Skin epidermis (tissue), 12 donors: ENCODE data around the gene ZC3HAV1L.
"Not testable (repeated sequence)": the region's sequence is repeated elsewhere in the genome, so short reads cannot be mapped to it uniquely, and the experiment has no call there.

Source experiments
- H3K27ac ChIP-seq, 21 experiments: fragments of 200-600 bp; sonication (generic) in 11 of 21; one replicate each; pipeline ENCODE4 v1.5.0; 2020; ENCODE audit warnings: mild to moderate bottlenecking in 3 of 21, inconsistent platforms in 2 of 21, moderate library complexity in 2 of 21
- H3K4me3 ChIP-seq, 7 experiments: fragments of 200-600 bp; sonication (generic) in 2 of 7; one replicate each; pipeline ENCODE4 v1.5.0; 2020; ENCODE audit warnings: inconsistent platforms in 2 of 7, mild to moderate bottlenecking in 2 of 7, moderate library complexity in 1 of 7

ZC3HAV1L gene

GRCh38 chr7:139026551-139026950, 9.3 kb downstream of the ZC3HAV1L start:
- Histone ChIP-seq H3K27ac (no peak overlapping the region), H3K4me3 (no peak overlapping the region)

- H3K4me3 ChIP-seq, H3K27ac ChIP-seq: not testable (repeated sequence)
These were observed 10.0 kb downstream of the ZC3HAV1L start for GRCh38 chr7:139025861-139026260.

GRCh38 chr7:139023076-139023475, 12.8 kb downstream of the ZC3HAV1L start:
- no peak overlapping the region for H3K4me3 ChIP-seq
- no peak overlapping the region for H3K27ac ChIP-seq

- Histone ChIP-seq H3K4me3 (no peak overlapping the region), H3K27ac (no peak overlapping the region)
These were observed 13.6 kb downstream of the ZC3HAV1L start for GRCh38 chr7:139022286-139022685.

- no peak overlapping the region for H3K27ac ChIP-seq
- H3K4me3 ChIP-seq: no peak overlapping the region
These were observed 16.9 kb downstream of the ZC3HAV1L start for GRCh38 chr7:139018910-139019309.

- Histone ChIP-seq H3K4me3 (no peak overlapping the region), H3K27ac (no peak overlapping the region)
These were observed 18.8 kb downstream of the ZC3HAV1L start for GRCh38 chr7:139016931-139017511.

- Histone ChIP-seq H3K27ac (no peak overlapping the region), H3K4me3 (no peak overlapping the region)
These were observed 24.5 kb downstream of the ZC3HAV1L start for GRCh38 chr7:139011373-139011772.

GRCh38 chr7:139004321-139005090, 31.3 kb downstream of the ZC3HAV1L start:
- H3K27ac ChIP-seq: no peak overlapping the region

GRCh38 chr7:138999414-138999813, 36.4 kb downstream of the ZC3HAV1L start:
- no peak overlapping the region for H3K4me3 ChIP-seq
- H3K27ac ChIP-seq: no peak overlapping the region

More at GRCh38 chr7:139004321-139005090, 31.3 kb downstream of the ZC3HAV1L start:
- H3K4me3 ChIP-seq: no peak overlapping the region

- no peak overlapping the region for H3K27ac ChIP-seq
- no peak overlapping the region for H3K4me3 ChIP-seq
These were observed 43.8 kb downstream of the ZC3HAV1L start for GRCh38 chr7:138992052-138992531.

GRCh38 chr7:138987686-138988085, 48.2 kb downstream of the ZC3HAV1L start:
- Histone ChIP-seq H3K4me3 (no peak overlapping the region), H3K27ac (no peak overlapping the region)

- Histone ChIP-seq H3K27ac (peak overlapping the region in 2 of 21 experiments; percentile 9 to 69), H3K4me3 (peak overlapping the region in 4 of 7 experiments; percentile 39 to 57 (median 50))
These were observed 53.6 kb downstream of the ZC3HAV1L start for GRCh38 chr7:138982204-138982623.

GRCh38 chr7:138981332-138982203, 54.3 kb downstream of the ZC3HAV1L start, which contains the start of gene KIAA1549:
KIAA1549 (minus strand) TSS chr7:138981389; CDS start chr7:138981269, 120 bp downstream.
- Histone ChIP-seq H3K27ac (peak within 1 kb of the TSS in 9 of 21 experiments; percentile 7 to 69 (median 38)), H3K4me3 (peak within 1 kb of the TSS; percentile 35 to 57 (median 44))

- Histone ChIP-seq H3K4me3 (peak overlapping the region; percentile 24 to 57 (median 41)), H3K27ac (peak overlapping the region in 2 of 21 experiments; percentile 3 to 50)
These were observed 55.1 kb downstream of the ZC3HAV1L start for GRCh38 chr7:138980563-138981291.

GRCh38 chr7:138979988-138980562, 55.8 kb downstream of the ZC3HAV1L start:
- Histone ChIP-seq H3K27ac (peak overlapping the region in 1 of 21 experiments; percentile 3), H3K4me3 (peak overlapping the region in 5 of 7 experiments; percentile 24 to 57 (median 44))

GRCh38 chr7:138979226-138979979, 56.4 kb downstream of the ZC3HAV1L start:
- peak overlapping the region in 1 of 21 experiments; percentile 44 for H3K27ac ChIP-seq
- H3K4me3 ChIP-seq: no peak overlapping the region

- Histone ChIP-seq H3K27ac (peak overlapping the region in 1 of 21 experiments; percentile 44), H3K4me3 (no peak overlapping the region)
These were observed 57.2 kb downstream of the ZC3HAV1L start for GRCh38 chr7:138978541-138979184.

GRCh38 chr7:138976161-138976560, 59.7 kb downstream of the ZC3HAV1L start:
- not testable (repeated sequence) for H3K27ac ChIP-seq, H3K4me3 ChIP-seq
